Activated CD4-positive, alpha-beta T cell treated with anti-CD3 and anti-CD28 coated beads, Interleukin-2, amount 50 U/mL, for 48 hours (primary cell): ENCODE data around the gene LETMD1.
"Not testable (repeated sequence)": the region's sequence is repeated elsewhere in the genome, so short reads cannot be mapped to it uniquely, and the experiment has no call there.

Experiments
- DNase-seq, 2 experiments: peaks; one replicate each; pipeline ENCODE4 v3.0.0-alpha.2; 2020

LETMD1 gene, protein sequence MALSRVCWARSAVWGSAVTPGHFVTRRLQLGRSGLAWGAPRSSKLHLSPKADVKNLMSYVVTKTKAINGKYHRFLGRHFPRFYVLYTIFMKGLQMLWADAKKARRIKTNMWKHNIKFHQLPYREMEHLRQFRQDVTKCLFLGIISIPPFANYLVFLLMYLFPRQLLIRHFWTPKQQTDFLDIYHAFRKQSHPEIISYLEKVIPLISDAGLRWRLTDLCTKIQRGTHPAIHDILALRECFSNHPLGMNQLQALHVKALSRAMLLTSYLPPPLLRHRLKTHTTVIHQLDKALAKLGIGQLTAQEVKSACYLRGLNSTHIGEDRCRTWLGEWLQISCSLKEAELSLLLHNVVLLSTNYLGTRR

DNA sequence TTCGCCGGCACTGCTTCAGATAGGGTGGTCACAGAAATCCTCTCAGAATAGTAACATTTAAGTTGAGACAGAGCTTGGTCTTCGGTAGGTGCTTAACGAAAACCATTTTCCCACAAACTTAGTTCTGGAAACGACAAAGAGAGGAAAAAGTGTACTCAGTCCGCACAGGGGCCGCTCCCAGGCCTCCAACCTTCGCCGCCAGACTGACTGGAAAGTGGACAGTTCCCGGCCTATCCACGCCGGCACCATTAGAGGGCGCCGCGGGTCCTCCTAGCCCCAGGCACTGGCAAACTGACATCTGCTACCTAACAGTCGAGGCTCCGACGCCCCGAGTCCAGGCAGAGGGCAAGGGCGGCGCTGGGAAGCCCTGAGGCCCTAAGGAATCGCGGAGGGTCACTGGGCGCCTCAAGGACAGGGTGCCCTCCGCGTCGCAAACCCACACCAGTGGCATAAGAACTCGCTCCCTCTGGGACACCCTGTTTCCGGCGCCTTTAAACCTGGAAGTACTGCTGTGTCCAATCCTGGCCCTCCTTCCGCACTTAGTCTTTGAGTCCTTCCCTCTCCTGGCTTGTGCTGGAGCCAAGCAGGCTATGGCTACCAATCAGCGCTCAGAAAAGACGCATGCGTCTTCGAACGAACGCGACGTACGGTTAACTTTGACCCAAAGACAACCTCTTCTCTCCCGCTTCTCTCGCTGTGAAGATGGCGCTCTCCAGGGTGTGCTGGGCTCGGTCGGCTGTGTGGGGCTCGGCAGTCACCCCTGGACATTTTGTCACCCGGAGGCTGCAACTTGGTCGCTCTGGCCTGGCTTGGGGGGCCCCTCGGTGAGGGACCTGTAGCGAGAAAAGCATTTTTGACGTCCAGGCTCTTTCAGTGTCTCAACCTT lies at the start of gene LETMD1:
TSS of gene LETMD1 (plus strand) at position 673 of the 886 bp plus-strand sequence. CDS start at position 703, 30 bp downstream.
- peak; percentile 90 to 92 for DNase-seq

DNA sequence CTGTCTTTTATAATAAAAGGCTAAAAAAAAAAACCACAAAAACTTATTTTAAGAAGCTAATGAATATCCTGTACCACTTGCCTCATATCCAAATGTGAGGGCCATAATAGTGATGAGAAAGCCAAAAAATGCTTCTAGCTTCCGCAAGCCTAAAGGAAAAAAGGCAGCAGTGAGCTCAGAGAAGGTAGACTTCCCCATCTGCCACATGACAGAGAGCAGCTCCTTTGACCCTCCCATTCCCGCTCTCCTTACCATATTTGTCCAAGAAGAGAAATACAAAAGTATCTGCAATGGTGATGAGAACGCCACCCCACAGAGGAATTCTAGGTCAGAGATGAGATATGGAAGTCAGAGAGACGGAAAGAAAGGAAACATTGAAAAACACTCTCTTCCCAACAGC lies 49.0 kb upstream of the LETMD1 start:
- no peak for DNase-seq

DNA sequence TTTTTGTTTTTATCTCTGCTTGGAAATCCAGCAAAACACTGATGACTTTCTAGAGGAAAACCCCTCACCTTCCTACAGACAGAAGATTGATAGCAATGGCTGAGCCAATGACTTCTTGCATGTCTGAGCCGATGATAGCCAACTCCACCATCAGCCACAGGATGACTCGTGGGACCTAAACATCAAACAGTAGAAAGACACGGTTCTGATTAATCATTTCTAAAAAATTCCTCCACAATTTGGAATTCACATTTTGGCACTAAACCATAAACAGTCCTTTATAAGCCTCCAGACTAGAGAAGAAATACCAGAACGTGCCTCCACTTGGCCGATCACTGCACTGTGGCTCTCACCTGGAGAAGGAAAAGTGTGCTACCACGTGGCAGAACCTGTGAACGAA lies 47.9 kb upstream of the LETMD1 start:
- DNase-seq = no peak

- DNase-seq = no peak
Measured at GRCh38 chr12:51001799-51002198, 46.3 kb upstream of the LETMD1 start.

DNA sequence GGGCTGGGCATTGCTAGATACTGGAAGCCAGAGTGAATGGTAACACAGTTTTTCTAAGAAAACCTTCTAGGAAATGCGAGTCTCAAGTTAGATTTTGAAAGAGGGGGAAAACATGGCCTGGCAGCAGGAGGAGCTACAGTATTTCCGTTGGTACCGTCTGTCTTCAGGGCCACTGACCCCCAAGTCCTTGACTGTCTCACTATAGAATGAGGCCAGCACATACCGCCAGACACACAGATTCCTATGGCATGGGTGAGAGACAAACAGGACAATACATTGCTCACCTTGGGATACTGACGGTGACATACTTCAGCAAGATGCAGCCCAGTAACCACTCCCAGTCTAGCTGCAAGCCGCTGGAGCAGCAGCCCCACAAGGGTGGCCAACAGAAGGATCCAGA lies 43.6 kb upstream of the LETMD1 start:
- DNase-seq = no peak

DNA sequence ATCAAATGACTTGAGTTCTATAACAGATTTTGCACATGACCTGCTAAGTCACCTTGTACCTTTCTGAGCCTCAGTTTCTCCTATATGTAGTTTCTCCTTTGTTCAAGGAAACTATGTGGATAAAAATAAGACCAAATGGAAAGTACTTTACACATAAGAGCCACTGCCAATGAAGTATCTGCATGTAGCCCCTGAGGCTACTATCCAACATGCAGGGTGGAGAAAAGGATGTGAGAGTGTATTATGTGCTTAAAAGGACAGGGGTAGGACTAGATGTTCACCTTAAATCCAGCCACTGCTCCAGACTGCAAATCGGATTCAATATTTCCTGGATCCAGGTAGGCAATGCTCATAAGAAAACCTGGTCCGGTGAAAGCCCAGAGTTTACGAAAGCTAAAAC lies 43.1 kb upstream of the LETMD1 start:
- no peak for DNase-seq

GRCh38 chr12:51005671-51006070 lies 42.5 kb upstream of the LETMD1 start:
- DNase-seq = no peak

GRCh38 chr12:51008329-51009055 lies 39.6 kb upstream of the LETMD1 start:
- no peak for DNase-seq

DNA sequence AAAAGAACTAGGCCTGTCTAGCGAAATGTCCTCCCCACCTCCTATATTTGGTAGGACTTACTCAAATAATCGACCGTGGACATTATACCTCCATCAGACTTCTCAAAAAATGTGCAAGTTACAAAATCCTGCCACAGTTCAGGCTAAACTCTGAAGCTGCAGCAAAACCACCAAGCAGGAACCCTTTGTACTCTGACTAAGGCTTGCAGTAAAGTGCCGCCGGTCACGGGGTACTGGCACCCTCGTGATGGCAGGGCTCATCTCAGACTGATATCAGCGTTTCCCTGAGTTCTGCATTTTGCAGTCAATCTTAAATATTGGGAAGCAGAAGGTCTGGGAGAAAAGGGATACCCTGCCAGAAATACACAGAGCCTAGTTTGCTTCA lies 39.1 kb upstream of the LETMD1 start:
- peak; percentile 29 to 53 for DNase-seq

GRCh38 chr12:51011955-51012354 lies 36.2 kb upstream of the LETMD1 start:
- no peak for DNase-seq

DNA sequence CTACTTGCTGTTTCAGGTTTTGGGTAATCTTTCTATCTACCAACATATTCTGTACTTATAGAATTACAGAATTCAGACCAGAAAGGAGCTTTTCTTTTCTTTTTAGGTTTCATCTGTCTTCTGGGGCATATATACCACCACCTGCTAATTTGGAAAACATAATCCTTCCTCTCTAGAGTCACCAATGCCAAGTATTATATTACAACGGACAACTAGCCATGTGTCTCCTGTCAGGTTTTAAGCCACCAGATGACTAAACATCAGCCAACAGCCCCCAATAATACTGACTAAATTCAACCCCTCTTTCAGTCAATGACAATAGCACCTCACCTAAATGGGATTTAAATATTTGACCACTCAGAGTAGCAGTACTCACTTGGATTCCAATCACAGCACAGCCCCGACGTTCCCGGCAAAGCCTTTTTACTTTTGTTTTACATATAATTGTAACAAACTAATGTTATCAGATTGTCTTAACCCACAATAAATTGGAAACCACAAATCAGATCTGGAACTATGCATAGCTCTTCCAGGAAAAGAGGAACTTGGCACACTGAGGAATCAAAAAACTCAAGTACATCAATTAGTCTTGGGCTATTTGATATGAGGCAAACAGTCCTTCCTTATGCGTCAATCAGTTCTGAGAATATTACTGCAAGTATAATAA lies 35.4 kb upstream of the LETMD1 start:
- DNase-seq = peak in 1 of 2 experiments; percentile 25

DNA sequence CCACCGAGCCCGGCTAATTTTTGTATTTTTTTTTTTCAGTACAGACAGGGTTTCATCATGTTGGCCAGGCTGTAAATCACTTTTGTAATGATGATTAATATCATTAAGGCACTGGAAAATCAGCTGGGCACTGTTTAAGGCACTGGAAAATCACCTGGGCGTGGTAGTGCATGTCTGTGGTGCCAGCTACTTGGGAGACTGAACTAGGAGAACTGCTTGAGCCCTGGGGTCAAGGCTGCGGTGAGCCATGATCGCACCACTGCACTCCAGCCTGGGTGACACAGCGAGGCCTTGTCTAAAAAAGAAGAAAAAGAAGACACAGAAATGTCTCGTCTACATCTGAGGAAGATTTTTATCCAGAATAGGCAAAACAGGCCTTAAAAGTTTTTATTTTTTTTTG lies 34.7 kb upstream of the LETMD1 start:
- no peak for DNase-seq

DNA sequence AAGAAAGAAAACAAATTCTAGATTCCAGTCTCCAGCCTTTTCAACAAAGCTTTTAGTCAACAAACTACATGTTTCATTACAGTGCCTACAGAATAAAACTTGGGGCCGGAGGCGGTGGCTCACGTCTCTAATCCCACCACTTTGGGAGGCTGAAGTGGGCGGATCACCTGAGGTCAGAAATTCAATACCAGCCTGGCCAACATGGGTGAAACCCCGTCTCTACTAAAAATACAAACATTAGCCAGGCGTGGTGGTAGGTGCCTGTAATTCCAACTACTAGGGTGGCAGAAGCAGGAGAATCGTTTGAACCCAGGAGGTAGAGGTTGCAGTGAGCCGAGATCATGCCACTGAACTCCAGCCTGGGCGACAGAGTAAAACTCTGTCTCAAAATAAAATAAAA lies 33.7 kb upstream of the LETMD1 start:
- DNase-seq = not testable (repeated sequence)

- DNase-seq = no peak
Measured at GRCh38 chr12:51017452-51017851, 30.7 kb upstream of the LETMD1 start.

DNA sequence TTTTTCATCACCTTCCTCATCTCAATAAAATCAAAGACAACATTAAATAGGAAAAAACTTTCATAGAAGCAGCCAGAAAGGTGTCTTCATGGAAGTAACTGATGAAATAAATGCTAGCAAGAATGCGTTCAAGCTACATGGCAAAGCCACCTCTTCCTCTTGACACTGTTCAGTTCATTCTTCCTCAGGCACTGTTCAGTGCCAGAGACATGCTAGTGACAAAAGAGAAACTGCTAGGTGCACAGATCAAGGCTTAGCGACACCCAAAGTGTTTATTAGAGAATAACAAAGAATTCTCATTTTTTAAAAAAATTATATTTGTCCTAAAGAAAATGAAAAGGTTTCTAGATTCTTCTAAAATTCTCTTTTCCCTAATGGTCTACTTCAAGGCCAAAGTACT lies 29.2 kb upstream of the LETMD1 start:
- DNase-seq = no peak

- DNase-seq = no peak
Measured at GRCh38 chr12:51019927-51020326, 28.2 kb upstream of the LETMD1 start.

DNA sequence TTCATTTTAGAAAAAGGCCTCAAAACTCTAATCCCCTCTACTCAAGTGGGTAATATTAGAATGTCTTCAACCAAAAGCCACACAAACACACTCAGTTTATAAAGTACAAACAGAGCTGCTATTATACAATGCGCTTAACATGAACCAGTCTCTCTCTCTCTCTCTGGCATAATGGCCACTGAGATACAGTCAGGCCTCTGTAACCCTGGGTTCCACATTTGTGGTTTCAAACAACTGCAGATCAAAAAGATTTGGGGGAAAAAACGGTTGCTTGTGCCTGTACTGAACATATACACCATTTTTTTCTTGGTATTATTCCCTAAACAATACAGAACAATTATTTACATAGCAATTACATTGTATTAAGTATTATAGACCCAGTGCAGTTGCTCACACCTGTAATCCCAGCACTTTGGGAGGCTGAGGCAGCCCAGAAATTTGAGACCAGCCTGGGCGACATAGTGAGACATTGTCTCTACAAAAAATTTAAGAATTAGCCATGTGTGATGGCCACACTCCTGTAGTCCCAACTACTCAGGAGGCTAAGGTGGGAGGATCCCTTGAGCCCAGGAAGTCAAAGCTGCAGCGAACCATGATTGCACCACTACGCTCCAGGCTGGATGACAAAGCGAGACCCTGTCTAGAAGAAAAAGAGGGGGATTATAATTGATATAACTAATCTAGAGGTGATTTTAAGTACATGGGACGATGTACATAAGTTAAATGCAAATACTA lies 27.5 kb upstream of the LETMD1 start:
- DNase-seq = no peak

- no peak for DNase-seq
Measured at GRCh38 chr12:51021694-51022093, 26.4 kb upstream of the LETMD1 start.

- DNase-seq = no peak
Measured at GRCh38 chr12:51023625-51024382, 24.3 kb upstream of the LETMD1 start.

DNA sequence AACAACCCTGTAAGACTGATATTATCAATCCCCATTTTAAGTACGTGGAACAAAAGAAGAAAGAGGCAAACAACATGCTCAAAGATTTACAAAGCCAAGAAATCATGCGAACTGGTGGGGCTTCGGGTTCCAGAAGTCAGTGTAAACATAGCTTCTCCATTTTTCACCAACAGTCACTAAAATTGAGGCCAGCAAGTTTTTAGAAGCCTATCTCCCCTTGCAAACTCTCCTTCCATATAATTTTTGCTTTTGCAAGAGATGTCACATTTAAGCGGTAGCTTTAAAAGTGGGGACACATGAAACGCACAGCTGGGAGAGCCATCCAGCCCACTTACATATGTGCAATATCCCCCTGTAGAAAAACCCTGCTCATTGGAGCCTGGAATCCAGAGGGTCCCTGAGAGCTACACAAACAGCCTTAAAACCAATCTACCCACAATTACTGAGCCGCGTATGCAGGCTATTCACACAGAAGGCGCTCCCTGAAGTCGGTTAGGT lies 22.7 kb upstream of the LETMD1 start:
- no peak for DNase-seq
